ENCODE results near the gene ZCCHC17.
"Not testable (repeated sequence)": the region's sequence is repeated elsewhere in the genome, so short reads cannot be mapped to it uniquely, and the experiment has no call there.

The ZCCHC17 gene

GRCh38 chr1:31266547-31266946, 30.3 kb upstream of the ZCCHC17 start:
- no peak for TF ChIP-seq EZH2phosphoT487 (IDR thresholded peaks at IDR 0.05; ENCODE audit: borderline replicate concordance)
- H3K36me3 ChIP-seq (ENCODE audit: insufficient read depth, low read length): peaks cover 83% of the 10 kb centered on the region
- no peaks in the 10 kb centered on the region for H3K79me2 ChIP-seq (ENCODE audit: insufficient read depth, low read length)

GRCh38 chr1:31272369-31272768, 24.5 kb upstream of the ZCCHC17 start:
- Histone ChIP-seq H3K4me1 (ENCODE audit: insufficient read depth, low read length, poor library complexity, severe bottlenecking) (no peaks in the 10 kb centered on the region), H3K9me2 (replicated peaks; ENCODE audit: low read depth, low read length) (no peaks in the 10 kb centered on the region), H3K4me2 (ENCODE audit: low read depth, low read length, poor library complexity, severe bottlenecking) (no peak overlapping the region), H3F3A (ENCODE audit: low read depth) (no peaks in the 10 kb centered on the region), H3K79me2 (ENCODE audit: insufficient read depth, low read length) (peaks cover 5% of the 10 kb centered on the region; the same call in 1 of the 2 replicates), H3K9me3 (ENCODE audit: insufficient read depth, low read depth, low read length) (no peaks in the 10 kb centered on the region), H3K9ac (ENCODE audit: low read depth, low read length, poor library complexity, severe bottlenecking) (no peak overlapping the region), H2AFZ (ENCODE audit: low read length) (no peak overlapping the region), H3K27me3 (ENCODE audit: insufficient read depth, low read length, poor library complexity, severe bottlenecking) (no peaks in the 10 kb centered on the region), H3K4me3 (ENCODE audit: low read length, poor library complexity, severe bottlenecking) (no peak overlapping the region), H3K36me3 (ENCODE audit: insufficient read depth, low read length) (peaks cover 85% of the 10 kb centered on the region), H4K20me1 (ENCODE audit: insufficient read depth, low read length, poor library complexity, severe bottlenecking) (peaks cover 5% of the 10 kb centered on the region)
- TF ChIP-seq EZH2phosphoT487 (IDR thresholded peaks at IDR 0.05; ENCODE audit: borderline replicate concordance) (no peak), CTCF (conservative IDR thresholded peaks at IDR 0.05; ENCODE audit: low read length) (no peak)

More at GRCh38 chr1:31266547-31266946, 30.3 kb upstream of the ZCCHC17 start:
- no peak overlapping the region for H2AFZ ChIP-seq (ENCODE audit: low read length)
- no peak overlapping the region for H3K9ac ChIP-seq (ENCODE audit: low read depth, low read length, poor library complexity, severe bottlenecking)
- H3F3A ChIP-seq (ENCODE audit: low read depth): no peaks in the 10 kb centered on the region
- H3K4me3 ChIP-seq (ENCODE audit: low read length, poor library complexity, severe bottlenecking): no peak overlapping the region
- no peaks in the 10 kb centered on the region for H3K4me1 ChIP-seq (ENCODE audit: insufficient read depth, low read length, poor library complexity, severe bottlenecking)
- H3K27me3 ChIP-seq (ENCODE audit: insufficient read depth, low read length, poor library complexity, severe bottlenecking): no peaks in the 10 kb centered on the region
- H3K4me2 ChIP-seq (ENCODE audit: low read depth, low read length, poor library complexity, severe bottlenecking): no peak overlapping the region
- no peaks in the 10 kb centered on the region for H3K9me3 ChIP-seq (ENCODE audit: insufficient read depth, low read depth, low read length)
- no peaks in the 10 kb centered on the region for H3K9me2 ChIP-seq (replicated peaks; ENCODE audit: low read depth, low read length)
- H4K20me1 ChIP-seq (ENCODE audit: insufficient read depth, low read length, poor library complexity, severe bottlenecking): no peaks in the 10 kb centered on the region

- peaks cover 5% of the 10 kb centered on the region; the same call in 1 of the 2 replicates for H3K79me2 ChIP-seq (ENCODE audit: insufficient read depth, low read length)
- TF ChIP-seq EZH2phosphoT487 (IDR thresholded peaks at IDR 0.05; ENCODE audit: borderline replicate concordance) (no peak), CTCF (conservative IDR thresholded peaks at IDR 0.05; ENCODE audit: low read length) (no peak)
- no peak overlapping the region for H3K9ac ChIP-seq (ENCODE audit: low read depth, low read length, poor library complexity, severe bottlenecking)
- H3K9me3 ChIP-seq (ENCODE audit: insufficient read depth, low read depth, low read length): no peaks in the 10 kb centered on the region
- no peaks in the 10 kb centered on the region for H3K27me3 ChIP-seq (ENCODE audit: insufficient read depth, low read length, poor library complexity, severe bottlenecking)
- H3K36me3 ChIP-seq (ENCODE audit: insufficient read depth, low read length): peaks cover 85% of the 10 kb centered on the region
- no peak overlapping the region for H3K4me2 ChIP-seq (ENCODE audit: low read depth, low read length, poor library complexity, severe bottlenecking)
- H3K9me2 ChIP-seq (replicated peaks; ENCODE audit: low read depth, low read length): no peaks in the 10 kb centered on the region
- H3F3A ChIP-seq (ENCODE audit: low read depth): no peaks in the 10 kb centered on the region
- H4K20me1 ChIP-seq (ENCODE audit: insufficient read depth, low read length, poor library complexity, severe bottlenecking): peaks cover 5% of the 10 kb centered on the region
- H2AFZ ChIP-seq (ENCODE audit: low read length): no peak overlapping the region
- H3K4me1 ChIP-seq (ENCODE audit: insufficient read depth, low read length, poor library complexity, severe bottlenecking): no peaks in the 10 kb centered on the region
- H3K4me3 ChIP-seq (ENCODE audit: low read length, poor library complexity, severe bottlenecking): no peak overlapping the region
Observed at GRCh38 chr1:31273619-31274018, 23.2 kb upstream of the ZCCHC17 start.

DNA sequence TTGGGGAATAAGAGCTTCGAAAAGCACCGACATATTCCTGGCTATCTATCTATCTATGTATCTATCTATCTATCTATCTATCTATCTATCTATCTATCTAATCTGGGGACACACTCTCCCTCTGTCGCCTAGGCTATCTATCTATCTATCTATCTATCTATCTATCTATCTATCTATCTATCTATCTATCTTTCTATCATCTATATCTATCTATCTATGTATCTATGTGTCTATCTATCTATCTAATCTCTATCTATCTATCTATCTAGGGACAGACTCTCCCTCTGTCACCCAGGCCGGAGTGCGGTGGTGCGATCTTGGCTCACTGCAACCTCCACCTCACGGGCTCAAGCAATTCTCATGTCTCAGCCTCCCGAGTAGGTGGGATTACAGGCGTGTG, 14.4 kb upstream of the ZCCHC17 start:
- not testable (repeated sequence) for H2AFZ ChIP-seq (ENCODE audit: low read length); H3K9me2 ChIP-seq (replicated peaks; ENCODE audit: low read depth, low read length); H3K79me2 ChIP-seq (ENCODE audit: insufficient read depth, low read length); H3F3A ChIP-seq (ENCODE audit: low read depth); H3K4me2 ChIP-seq (ENCODE audit: low read depth, low read length, poor library complexity, severe bottlenecking); H3K4me1 ChIP-seq (ENCODE audit: insufficient read depth, low read length, poor library complexity, severe bottlenecking); H4K20me1 ChIP-seq (ENCODE audit: insufficient read depth, low read length, poor library complexity, severe bottlenecking); H3K27me3 ChIP-seq (ENCODE audit: insufficient read depth, low read length, poor library complexity, severe bottlenecking); H3K9me3 ChIP-seq (ENCODE audit: insufficient read depth, low read depth, low read length); H3K4me3 ChIP-seq (ENCODE audit: low read length, poor library complexity, severe bottlenecking); H3K9ac ChIP-seq (ENCODE audit: low read depth, low read length, poor library complexity, severe bottlenecking)
- peaks cover 66% of the 10 kb centered on the region; the same call in 1 of the 2 replicates for H3K36me3 ChIP-seq (ENCODE audit: insufficient read depth, low read length)

- not testable (repeated sequence) for H3K4me3 ChIP-seq (ENCODE audit: low read length, poor library complexity, severe bottlenecking); H3K27me3 ChIP-seq (ENCODE audit: insufficient read depth, low read length, poor library complexity, severe bottlenecking); H3K4me1 ChIP-seq (ENCODE audit: insufficient read depth, low read length, poor library complexity, severe bottlenecking); H4K20me1 ChIP-seq (ENCODE audit: insufficient read depth, low read length, poor library complexity, severe bottlenecking); H3K9me3 ChIP-seq (ENCODE audit: insufficient read depth, low read depth, low read length); H3F3A ChIP-seq (ENCODE audit: low read depth); H3K9ac ChIP-seq (ENCODE audit: low read depth, low read length, poor library complexity, severe bottlenecking); H3K9me2 ChIP-seq (replicated peaks; ENCODE audit: low read depth, low read length); H3K4me2 ChIP-seq (ENCODE audit: low read depth, low read length, poor library complexity, severe bottlenecking); H2AFZ ChIP-seq (ENCODE audit: low read length)
- H3K79me2 ChIP-seq (ENCODE audit: insufficient read depth, low read length): peaks cover 11% of the 10 kb centered on the region
- H3K36me3 ChIP-seq (ENCODE audit: insufficient read depth, low read length): peaks cover 71% of the 10 kb centered on the region
Observed at GRCh38 chr1:31287791-31288190, 9.0 kb upstream of the ZCCHC17 start.

Data from Loucy (cell line).